Breast epithelium (tissue), 4 donors: ENCODE results near the gene NRCAM. TPM values are rescaled to one million over a fixed set of nuclear protein-coding genes. Genes with fewer than 3 reads are reported as not detected.

Experiments used
- DNase-seq, 2 donors: peaks; one replicate each; pipeline ENCODE4 v3.0.0-alpha.2; 2019; ENCODE audit warnings: low spot score in 2 of 2
- H3K27ac ChIP-seq, 2 donors: fragments of 200-600 bp; sonication (generic) in 1 of 2; one replicate each; pipeline ENCODE4 v1.5.1; 2016 to 2019; ENCODE audit warnings: mild to moderate bottlenecking in 1 of 2
- H3K27me3 ChIP-seq, 2 donors: fragments of 200-600 bp; sonication (generic) in 1 of 2; one replicate each; pipeline versions ENCODE4 v1.5.1 to v1.6.0; 2017 to 2019; ENCODE audit warnings: control low read depth in 1 of 2, mild to moderate bottlenecking in 1 of 2
- H3K36me3 ChIP-seq: fragments of 200-600 bp; one replicate; pipeline ENCODE4 v1.5.1; 2019
- H3K4me1 ChIP-seq, 2 donors: fragments of 200-600 bp; sonication (generic); one replicate each; pipeline ENCODE4 v1.5.1; 2016 to 2019; ENCODE audit warnings: control low read depth in 1 of 2
- H3K4me3 ChIP-seq, 3 donors: fragments of 200-600 bp; sonication (generic); 1 replicate in 2 of 3; 2 replicates in 1 of 3; pipeline ENCODE4 v1.5.1; 2016 to 2019; ENCODE audit warnings: mild to moderate bottlenecking in 3 of 3, moderate library complexity in 2 of 3
- H3K9me3 ChIP-seq, 2 donors: fragments of 200-600 bp; sonication (generic) in 1 of 2; one replicate each; pipeline ENCODE4 v1.5.1; 2016 to 2019; ENCODE audit warnings: control low read depth in 1 of 2
- CTCF ChIP-seq, 3 donors: fragments of 450-650 bp; IDR thresholded peaks; one replicate each; pipeline ENCODE4 v1.5.1; 2016 to 2017; ENCODE audit warnings: antibody characterized with exemption in 3 of 3, mild to moderate bottlenecking in 3 of 3, moderate library complexity in 3 of 3
- POLR2A ChIP-seq: fragments of 450-650 bp; IDR thresholded peaks from one replicate; pipeline ENCODE4 v1.6.1; 2016; ENCODE audit warnings: antibody characterized with exemption, mild to moderate bottlenecking, moderate library complexity
- POLR2AphosphoS5 ChIP-seq, 3 donors: sonication (generic); formaldehyde crosslinking; IDR thresholded peaks; one replicate each; pipeline ENCODE4 v1.6.1; 2017; ENCODE audit warnings: antibody characterized with exemption in 3 of 3
- intact Hi-C: fragments of 100-400 bp; cut with DNase I; formaldehyde crosslinking; loops from one replicate; pipeline ENCODE4 v1.15.1; 2023; ENCODE audit warnings: low total_unique reads
- total RNA-seq, 3 donors: library from RNA; depleted of rRNA; stranded (reverse); fragments of >200 nt; gene quantifications; one replicate each; pipeline ENCODE4 v1.1.0, GENCODE V29; 2016

NRCAM gene
- total RNA-seq, 3 donors from 2014 or later, result 3.3 to 62.4 (median 4.2) TPM

DNA sequence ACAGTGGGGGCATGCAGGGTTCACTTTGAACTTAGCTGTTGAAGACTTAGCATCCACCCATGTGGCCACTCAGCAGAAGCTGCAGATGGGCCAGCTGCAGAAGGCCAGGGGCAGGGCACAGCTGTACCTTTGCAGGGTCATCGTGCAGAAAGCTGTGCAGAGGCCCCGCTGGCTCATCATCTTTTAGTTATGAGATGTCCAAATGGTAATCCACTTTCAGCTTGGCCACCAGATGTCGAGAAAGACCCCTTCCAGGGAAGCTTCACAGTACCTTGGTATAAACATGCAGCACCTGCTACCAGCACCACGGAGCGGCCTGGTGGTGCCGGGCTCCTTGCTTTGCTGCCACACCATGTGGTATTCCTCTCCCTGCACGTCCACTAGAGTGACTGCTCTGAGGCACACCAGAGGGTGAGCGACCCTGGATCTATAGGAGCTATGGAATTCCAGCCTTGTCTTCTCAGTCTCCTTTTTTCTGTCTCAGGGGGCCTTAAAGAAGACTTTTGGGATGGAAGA lies 251.9 kb downstream of the NRCAM start:
- Histone ChIP-seq H3K27me3 (no peaks in the 10 kb centered on the region), H3K27ac (no peak overlapping the region), H3K4me3 (no peak overlapping the region), H3K9me3 (no peaks in the 10 kb centered on the region), H3K36me3 (no peaks in the 10 kb centered on the region), H3K4me1 (no peaks in the 10 kb centered on the region)
- no peak for TF ChIP-seq POLR2A
- TF ChIP-seq POLR2AphosphoS5 (IDR thresholded peaks at IDR 0.05), result no peak
- TF ChIP-seq CTCF (IDR thresholded peaks at IDR 0.05), result no peak
- intact Hi-C loops, result loop anchor here (5.0 kb wide), 1 partner anchor 108 kb away; no protein-coding TSS in a partner anchor
- no peak for DNase-seq

DNA sequence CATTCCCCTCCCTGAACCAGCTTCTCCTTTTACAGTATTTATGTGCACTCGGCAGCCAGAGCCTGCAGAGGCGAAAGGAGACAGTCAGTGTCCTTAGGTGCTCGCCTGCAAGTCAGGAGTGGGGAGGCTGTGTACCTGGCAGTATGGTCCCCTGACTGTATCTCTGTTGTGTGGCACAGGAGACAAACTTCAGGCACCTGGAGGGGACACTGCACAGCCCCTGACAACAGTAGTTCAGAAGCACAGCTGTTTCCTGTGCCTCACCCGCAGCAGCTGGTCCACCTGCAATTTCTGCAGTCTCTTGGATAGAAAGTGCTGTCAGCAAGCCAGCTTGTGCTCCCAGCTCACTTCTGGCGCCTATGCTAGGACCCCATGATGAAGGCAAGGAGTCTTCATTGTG lies 252.7 kb downstream of the NRCAM start:
- Histone ChIP-seq H3K9me3 (no peaks in the 10 kb centered on the region), H3K4me1 (no peaks in the 10 kb centered on the region), H3K36me3 (no peaks in the 10 kb centered on the region), H3K27me3 (no peaks in the 10 kb centered on the region), H3K4me3 (no peak overlapping the region), H3K27ac (no peak overlapping the region)
- intact Hi-C loops, result loop anchor here (5.0 kb wide), 1 partner anchor 109 kb away; no protein-coding TSS in a partner anchor
- DNase-seq, result no peak
- TF ChIP-seq POLR2A, result no peak
- TF ChIP-seq POLR2AphosphoS5 (IDR thresholded peaks at IDR 0.05), result no peak
- no peak for TF ChIP-seq CTCF (IDR thresholded peaks at IDR 0.05)

- Histone ChIP-seq H3K36me3 (no peaks in the 10 kb centered on the region), H3K9me3 (no peaks in the 10 kb centered on the region), H3K27me3 (no peaks in the 10 kb centered on the region), H3K27ac (no peak overlapping the region), H3K4me1 (no peaks in the 10 kb centered on the region), H3K4me3 (no peak overlapping the region)
- DNase-seq, result no peak
- TF ChIP-seq POLR2A (no peak), CTCF (IDR thresholded peaks at IDR 0.05) (no peak), POLR2AphosphoS5 (IDR thresholded peaks at IDR 0.05) (no peak)
- intact Hi-C loops, result loop anchor here (5.0 kb wide), 1 partner anchor 110 kb away; no protein-coding TSS in a partner anchor
Observed at GRCh38 chr7:108202743-108203142, 253.5 kb downstream of the NRCAM start.

GRCh38 chr7:108201766-108202165 lies 254.5 kb downstream of the NRCAM start:
- Histone ChIP-seq H3K9me3 (no peaks in the 10 kb centered on the region), H3K27me3 (no peaks in the 10 kb centered on the region), H3K4me3 (no peak overlapping the region), H3K4me1 (no peaks in the 10 kb centered on the region), H3K36me3 (no peaks in the 10 kb centered on the region), H3K27ac (no peak overlapping the region)
- intact Hi-C loops, result loop anchor here (5.0 kb wide), 1 partner anchor 111 kb away; no protein-coding TSS in a partner anchor
- no peak for DNase-seq
- no peak for TF ChIP-seq CTCF (IDR thresholded peaks at IDR 0.05)
- no peak for TF ChIP-seq POLR2A
- no peak for TF ChIP-seq POLR2AphosphoS5 (IDR thresholded peaks at IDR 0.05)

GRCh38 chr7:108200326-108200725 lies 255.9 kb downstream of the NRCAM start:
- intact Hi-C loops, result loop anchor here (5.0 kb wide), 1 partner anchor 112 kb away; no protein-coding TSS in a partner anchor
- Histone ChIP-seq H3K36me3 (no peaks in the 10 kb centered on the region), H3K27me3 (no peaks in the 10 kb centered on the region), H3K4me1 (no peaks in the 10 kb centered on the region), H3K9me3 (no peaks in the 10 kb centered on the region), H3K27ac (no peak overlapping the region), H3K4me3 (no peak overlapping the region)
- TF ChIP-seq POLR2AphosphoS5 (IDR thresholded peaks at IDR 0.05), result no peak
- no peak for TF ChIP-seq POLR2A
- no peak for TF ChIP-seq CTCF (IDR thresholded peaks at IDR 0.05)
- DNase-seq, result no peak
